ENCODE data around the gene SLC43A3.

The SLC43A3 gene

DNA sequence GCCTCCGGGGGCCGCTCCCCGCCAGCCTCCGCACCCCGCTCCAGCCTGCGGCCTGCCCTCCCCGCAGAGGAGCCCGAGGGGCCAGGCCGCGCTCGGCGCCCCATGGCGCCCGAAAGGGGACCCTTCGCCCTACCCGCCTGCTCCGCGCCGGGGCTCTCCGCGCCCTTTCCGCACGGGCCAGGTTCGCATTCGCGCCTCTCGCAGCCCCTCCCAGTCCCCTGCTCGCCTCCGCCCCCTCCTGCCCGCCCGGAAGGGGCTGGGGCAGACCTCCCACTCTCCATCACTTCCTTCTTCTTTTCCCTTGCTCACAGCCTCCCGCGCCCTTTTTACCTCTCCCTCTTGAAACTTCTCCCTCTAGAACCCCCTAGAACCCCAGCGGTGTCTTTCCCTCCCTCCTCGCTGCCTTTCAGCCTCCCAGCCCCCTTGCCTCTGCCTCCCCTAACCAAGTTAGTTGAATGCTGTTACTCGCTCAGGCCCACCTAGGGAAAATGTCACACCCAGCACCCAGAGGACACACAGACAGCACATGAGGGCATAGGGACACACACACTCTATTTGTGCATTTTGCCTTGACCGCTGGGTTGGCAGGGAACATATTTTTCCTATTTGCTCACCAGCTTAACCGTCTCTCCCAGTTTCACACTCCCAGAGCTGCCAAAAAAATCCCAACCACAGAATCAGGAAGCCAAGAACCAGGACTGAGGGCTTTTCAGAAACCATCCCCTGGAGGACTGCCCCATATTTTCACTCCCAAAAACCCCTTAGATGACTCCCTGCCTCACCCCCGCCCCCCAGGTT is at the start of gene SLC43A3:
Gene SLC43A3 (minus strand): TSS at position 193 of the 798 bp plus-strand sequence. CDS start 949 bp downstream, outside the sequence.
- peak; percentile 92 for TF ChIP-seq POLR2A (IDR thresholded peaks at IDR 0.05; ENCODE audit: low read length)
- TF ChIP-seq GATA1 (IDR thresholded peaks at IDR 0.05; ENCODE audit: low read depth, low read length), result no peak
- DNase-seq, result peak; percentile 82 to 83

- peak; percentile 63 to 68 for DNase-seq
- TF ChIP-seq POLR2A (IDR thresholded peaks at IDR 0.05; ENCODE audit: low read length) (no peak), GATA1 (IDR thresholded peaks at IDR 0.05; ENCODE audit: low read depth, low read length) (no peak)
Measured at GRCh38 chr11:57476047-57476756, 49.3 kb upstream of the SLC43A3 start.

GRCh38 chr11:57475671-57476046 is 48.7 kb upstream of the SLC43A3 start:
- no peak for TF ChIP-seq POLR2A (IDR thresholded peaks at IDR 0.05; ENCODE audit: low read length)
- no peak for TF ChIP-seq GATA1 (IDR thresholded peaks at IDR 0.05; ENCODE audit: low read depth, low read length)
- no peak for DNase-seq

DNA sequence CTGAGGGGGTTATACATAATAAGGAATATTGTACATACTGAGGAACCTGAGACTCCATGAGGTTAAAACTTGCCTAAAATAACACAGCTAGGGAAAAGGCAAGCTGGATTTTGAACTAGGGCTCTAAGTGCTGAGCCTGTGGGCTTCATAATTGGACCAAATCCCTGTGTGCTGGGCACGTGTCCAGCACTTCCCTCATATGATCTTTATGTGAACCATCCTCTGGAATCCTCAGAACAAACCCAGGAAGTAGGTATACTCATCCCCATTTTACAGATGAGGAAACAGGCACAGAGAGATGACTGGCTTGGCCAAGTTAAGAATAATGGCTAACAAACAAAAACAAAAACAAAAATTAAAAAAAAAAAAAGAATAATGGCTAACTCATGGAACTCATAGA is 48.3 kb upstream of the SLC43A3 start:
- no peak for DNase-seq
- TF ChIP-seq GATA1 (IDR thresholded peaks at IDR 0.05; ENCODE audit: low read depth, low read length) (no peak), POLR2A (IDR thresholded peaks at IDR 0.05; ENCODE audit: low read length) (no peak)

DNA sequence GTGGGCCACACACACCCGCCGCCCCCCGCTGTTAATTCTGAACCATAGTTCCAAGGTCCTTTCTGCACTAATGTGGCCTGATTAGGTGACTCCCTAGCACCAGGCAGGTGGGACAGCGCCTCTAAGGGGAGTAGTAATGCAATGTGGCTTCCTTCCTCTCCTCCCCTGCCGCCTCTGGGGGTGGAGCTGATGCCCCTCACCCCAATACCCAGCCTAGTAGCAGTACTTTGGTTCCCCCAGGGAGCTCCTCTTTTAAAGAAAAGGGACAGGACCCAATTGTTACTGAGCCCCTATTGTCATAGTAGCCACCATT is 47.8 kb upstream of the SLC43A3 start:
- DNase-seq, result no peak
- no peak for TF ChIP-seq GATA1 (IDR thresholded peaks at IDR 0.05; ENCODE audit: low read depth, low read length)
- TF ChIP-seq POLR2A (IDR thresholded peaks at IDR 0.05; ENCODE audit: low read length), result no peak

GRCh38 chr11:57474017-57474802 is 47.3 kb upstream of the SLC43A3 start:
- peak; percentile 57 to 65 for DNase-seq
- no peak for TF ChIP-seq POLR2A (IDR thresholded peaks at IDR 0.05; ENCODE audit: low read length)
- no peak for TF ChIP-seq GATA1 (IDR thresholded peaks at IDR 0.05; ENCODE audit: low read depth, low read length)

- peak; percentile 53 to 67 for DNase-seq
- TF ChIP-seq GATA1 (IDR thresholded peaks at IDR 0.05; ENCODE audit: low read depth, low read length), result no peak
- no peak for TF ChIP-seq POLR2A (IDR thresholded peaks at IDR 0.05; ENCODE audit: low read length)
Measured at GRCh38 chr11:57473285-57473841, 46.4 kb upstream of the SLC43A3 start.

- DNase-seq, result no peak
- TF ChIP-seq POLR2A (IDR thresholded peaks at IDR 0.05; ENCODE audit: low read length) (no peak), GATA1 (IDR thresholded peaks at IDR 0.05; ENCODE audit: low read depth, low read length) (no peak)
Measured at GRCh38 chr11:57471496-57471895, 44.6 kb upstream of the SLC43A3 start.

GRCh38 chr11:57469268-57469667 is 42.3 kb upstream of the SLC43A3 start:
- no peak for DNase-seq
- no peak for TF ChIP-seq GATA1 (IDR thresholded peaks at IDR 0.05; ENCODE audit: low read depth, low read length)
- no peak for TF ChIP-seq POLR2A (IDR thresholded peaks at IDR 0.05; ENCODE audit: low read length)

GRCh38 chr11:57468276-57468675 is 41.4 kb upstream of the SLC43A3 start:
- no peak for DNase-seq
- no peak for TF ChIP-seq POLR2A (IDR thresholded peaks at IDR 0.05; ENCODE audit: low read length)
- no peak for TF ChIP-seq GATA1 (IDR thresholded peaks at IDR 0.05; ENCODE audit: low read depth, low read length)

- TF ChIP-seq GATA1 (IDR thresholded peaks at IDR 0.05; ENCODE audit: low read depth, low read length) (no peak), POLR2A (IDR thresholded peaks at IDR 0.05; ENCODE audit: low read length) (no peak)
- no peak for DNase-seq
Measured at GRCh38 chr11:57467508-57468157, 40.7 kb upstream of the SLC43A3 start.

DNA sequence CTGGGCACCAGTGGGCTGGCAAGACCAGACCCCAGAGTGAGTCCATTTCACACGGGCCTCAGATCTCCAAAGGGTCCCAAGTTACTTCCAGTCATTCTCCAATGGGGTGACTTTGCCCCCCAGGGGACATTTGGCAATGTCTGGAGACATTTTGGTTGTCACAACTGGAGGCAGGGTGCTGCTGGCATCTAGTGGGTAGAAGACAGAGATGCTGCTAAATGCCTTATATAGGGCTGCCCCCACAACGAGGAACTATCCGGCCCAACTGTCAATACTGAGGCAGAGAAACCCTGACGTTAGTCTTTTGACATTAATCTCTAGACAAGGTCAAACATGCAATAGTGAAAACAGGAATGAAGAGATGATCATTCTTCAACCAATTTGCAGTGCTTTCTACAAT is 39.8 kb upstream of the SLC43A3 start:
- no peak for DNase-seq
- TF ChIP-seq GATA1 (IDR thresholded peaks at IDR 0.05; ENCODE audit: low read depth, low read length) (no peak), POLR2A (IDR thresholded peaks at IDR 0.05; ENCODE audit: low read length) (no peak)

DNA sequence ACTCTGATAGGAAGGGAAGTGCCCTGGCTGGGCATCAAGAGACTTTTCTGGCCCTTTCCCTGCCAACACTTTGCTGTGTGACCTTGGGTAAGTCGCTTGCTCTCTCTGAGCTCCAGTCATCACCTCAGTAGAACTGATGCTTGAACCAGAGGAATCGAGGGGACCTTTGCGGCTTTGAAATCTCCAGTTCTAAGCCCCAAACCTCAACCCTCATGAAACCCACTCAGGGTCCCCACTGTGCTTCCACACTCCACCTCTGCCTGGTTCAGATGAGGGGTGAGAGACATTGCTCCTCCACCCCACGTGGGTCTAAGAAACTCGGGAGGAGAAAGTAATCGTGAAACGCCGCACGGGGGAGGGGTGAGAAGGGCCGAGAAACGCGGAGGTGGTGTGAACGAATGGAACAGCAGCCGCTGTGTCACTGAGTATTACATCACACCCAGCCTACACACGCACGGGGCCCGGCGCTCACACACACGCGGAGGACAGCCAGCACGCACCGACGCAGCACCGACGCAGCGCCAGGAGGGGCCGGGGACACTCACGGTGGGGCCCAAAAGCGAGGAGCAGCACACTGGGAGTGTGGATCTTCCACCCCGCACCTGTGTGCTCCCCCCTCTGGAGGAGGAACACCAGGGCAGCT is 37.7 kb upstream of the SLC43A3 start:
- TF ChIP-seq GATA1 (IDR thresholded peaks at IDR 0.05; ENCODE audit: low read depth, low read length) (no peak), POLR2A (IDR thresholded peaks at IDR 0.05; ENCODE audit: low read length) (no peak)
- DNase-seq, result peak in 1 of 2 experiments; percentile 37

Measured in erythroblast (primary cell).